ENCODE data around the gene KDF1.

Gene KDF1, protein sequence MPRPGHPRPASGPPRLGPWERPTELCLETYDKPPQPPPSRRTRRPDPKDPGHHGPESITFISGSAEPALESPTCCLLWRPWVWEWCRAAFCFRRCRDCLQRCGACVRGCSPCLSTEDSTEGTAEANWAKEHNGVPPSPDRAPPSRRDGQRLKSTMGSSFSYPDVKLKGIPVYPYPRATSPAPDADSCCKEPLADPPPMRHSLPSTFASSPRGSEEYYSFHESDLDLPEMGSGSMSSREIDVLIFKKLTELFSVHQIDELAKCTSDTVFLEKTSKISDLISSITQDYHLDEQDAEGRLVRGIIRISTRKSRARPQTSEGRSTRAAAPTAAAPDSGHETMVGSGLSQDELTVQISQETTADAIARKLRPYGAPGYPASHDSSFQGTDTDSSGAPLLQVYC

DNA sequence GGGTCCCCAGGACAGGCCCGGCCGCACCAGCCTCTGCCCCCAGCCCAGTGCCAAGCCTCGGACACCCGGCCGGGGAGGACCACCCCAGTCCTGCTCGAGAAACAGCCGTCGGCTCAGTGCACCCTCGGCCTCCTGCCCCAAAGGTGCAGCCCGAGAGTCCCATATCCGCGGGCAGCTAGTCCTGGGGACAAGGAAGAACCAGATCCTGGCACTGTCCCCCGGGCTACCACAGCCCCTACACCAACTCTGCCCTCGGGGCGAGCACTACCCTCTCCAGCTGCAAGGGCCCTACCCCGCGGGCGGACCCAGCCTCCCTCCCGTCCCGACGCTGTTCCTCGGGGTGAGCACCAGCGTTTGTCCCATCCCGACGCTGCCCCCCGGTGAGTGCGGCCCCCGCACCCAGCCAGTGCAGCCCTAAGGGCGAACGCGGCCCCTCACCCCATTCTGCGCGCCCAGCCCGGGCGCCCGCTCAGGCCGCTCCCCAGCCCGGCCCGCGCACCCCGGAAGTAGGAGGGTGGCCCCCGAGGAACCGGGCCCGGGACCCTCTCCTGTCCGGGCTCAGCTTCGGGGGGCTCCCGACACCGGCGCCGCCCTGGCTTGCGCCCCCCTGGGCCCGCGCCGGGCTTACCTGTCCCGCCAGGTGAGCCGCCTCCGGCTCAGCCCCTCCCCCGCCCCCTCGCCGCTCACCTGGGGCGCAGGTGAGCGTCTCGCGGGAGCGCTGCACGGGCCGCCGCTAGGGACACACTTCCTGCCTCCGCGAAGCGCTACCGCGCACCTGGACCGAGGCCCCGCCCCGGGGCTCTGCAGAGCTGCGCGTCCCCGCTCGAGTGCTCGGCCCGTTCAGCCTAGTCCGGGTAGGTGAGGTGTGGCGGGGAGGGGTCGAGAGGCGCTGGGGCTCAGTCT, at the start of gene KDF1:
TSS of gene KDF1 (minus strand) at position 747 of the 903 bp plus-strand sequence. CDS start 8,088 bp downstream, outside the sequence.
- no peak for DNase-seq

- no peak for DNase-seq
Measured at GRCh38 chr1:27009601-27010197, 49.4 kb upstream of the KDF1 start.

GRCh38 chr1:27007909-27008582, 47.8 kb upstream of the KDF1 start:
- no peak for DNase-seq

GRCh38 chr1:27006683-27007082, 46.4 kb upstream of the KDF1 start:
- DNase-seq = no peak

- no peak for DNase-seq
Measured at GRCh38 chr1:27005648-27006496, 45.6 kb upstream of the KDF1 start.

DNA sequence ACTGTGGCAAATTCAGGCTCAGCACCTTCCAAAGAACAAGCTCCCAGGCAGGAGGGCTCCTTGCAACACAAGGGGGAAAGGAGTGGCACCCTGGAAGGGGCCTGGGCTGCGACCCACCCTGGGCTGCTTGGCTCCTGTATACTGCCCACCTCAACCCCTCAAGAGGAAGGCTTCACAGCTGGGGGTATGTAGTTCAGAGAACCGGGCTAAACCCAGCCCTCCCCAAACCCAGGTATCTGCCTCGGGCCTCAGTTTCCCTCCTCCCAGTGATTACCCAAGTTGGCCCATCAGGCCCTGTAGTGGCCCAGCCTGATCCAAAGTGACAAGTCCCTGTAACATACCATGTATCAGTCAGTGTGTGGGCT, 44.9 kb upstream of the KDF1 start:
- no peak for DNase-seq

GRCh38 chr1:27004471-27005165, 44.4 kb upstream of the KDF1 start:
- no peak for DNase-seq

GRCh38 chr1:27003745-27004470, 43.6 kb upstream of the KDF1 start:
- no peak for DNase-seq

DNA sequence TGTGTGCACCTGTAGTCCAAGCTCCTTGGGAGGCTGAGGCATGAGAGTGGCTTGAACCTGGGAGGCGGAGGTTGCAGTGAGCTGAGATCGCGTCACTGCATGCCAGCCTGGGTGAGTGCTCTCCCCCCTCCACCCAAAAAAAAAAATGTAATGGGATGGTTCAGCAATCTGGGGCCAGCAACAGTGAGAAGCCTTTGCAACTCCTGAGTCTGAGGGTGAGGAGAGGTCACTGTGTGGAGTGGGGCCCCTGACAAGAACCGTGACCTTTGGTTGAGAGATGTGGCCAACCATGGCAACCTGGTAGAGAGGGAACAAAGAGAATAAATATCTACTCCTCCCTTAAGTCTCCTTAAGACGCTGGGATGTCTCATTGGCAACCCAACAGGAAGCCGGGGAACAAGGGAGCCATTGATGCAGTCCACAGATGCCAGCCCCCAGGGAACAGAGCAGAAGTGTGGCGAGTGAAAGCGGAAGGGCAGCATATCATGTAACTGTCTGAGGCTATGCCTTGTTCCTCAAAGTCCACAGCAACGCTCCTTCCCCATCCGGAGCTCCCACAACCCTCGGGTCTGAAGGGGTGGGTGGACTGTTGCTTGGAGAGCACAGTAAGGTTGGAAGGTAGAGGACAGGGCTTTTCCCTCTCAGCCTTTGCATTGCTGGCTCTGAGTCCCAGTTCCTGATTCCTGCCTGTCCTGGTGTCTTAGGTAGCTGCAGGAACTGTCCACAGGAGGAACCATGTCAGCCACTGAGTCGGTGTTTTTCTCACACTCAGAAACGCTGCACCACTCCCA, 41.5 kb upstream of the KDF1 start:
- peak; percentile 43 for DNase-seq

DNA sequence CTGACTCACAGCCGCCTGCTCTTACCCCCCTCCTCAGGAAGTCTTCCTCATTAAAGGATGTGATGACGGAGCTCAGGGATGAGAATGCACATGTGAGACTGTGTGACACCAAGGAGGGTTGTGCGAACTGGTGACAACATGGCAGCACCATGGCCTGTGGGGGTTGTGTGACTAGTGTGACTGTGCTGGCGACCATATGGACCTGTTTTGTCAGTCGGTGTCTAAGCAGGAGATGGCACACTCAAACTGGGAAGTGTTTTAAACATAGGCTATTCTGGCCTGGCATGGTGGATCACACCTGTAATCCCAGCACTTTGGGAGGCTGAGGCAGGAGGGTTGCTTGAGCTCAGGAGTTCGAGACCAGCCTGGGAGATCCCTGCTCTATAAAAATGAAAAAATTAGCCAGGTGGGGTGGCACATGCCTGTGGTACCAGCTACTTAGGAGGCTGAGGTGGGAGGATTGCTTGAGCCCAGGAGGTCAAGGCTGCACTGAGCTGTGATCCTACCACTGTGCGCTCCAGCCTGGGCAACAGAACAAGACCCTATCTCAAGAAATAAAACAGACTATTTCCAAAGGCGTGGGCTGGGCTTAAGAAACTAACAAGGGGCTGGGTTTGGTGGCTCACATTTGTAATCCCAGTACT, 40.7 kb upstream of the KDF1 start:
- no peak for DNase-seq

- no peak for DNase-seq
Measured at GRCh38 chr1:27000090-27000816, 40.0 kb upstream of the KDF1 start.

DNA sequence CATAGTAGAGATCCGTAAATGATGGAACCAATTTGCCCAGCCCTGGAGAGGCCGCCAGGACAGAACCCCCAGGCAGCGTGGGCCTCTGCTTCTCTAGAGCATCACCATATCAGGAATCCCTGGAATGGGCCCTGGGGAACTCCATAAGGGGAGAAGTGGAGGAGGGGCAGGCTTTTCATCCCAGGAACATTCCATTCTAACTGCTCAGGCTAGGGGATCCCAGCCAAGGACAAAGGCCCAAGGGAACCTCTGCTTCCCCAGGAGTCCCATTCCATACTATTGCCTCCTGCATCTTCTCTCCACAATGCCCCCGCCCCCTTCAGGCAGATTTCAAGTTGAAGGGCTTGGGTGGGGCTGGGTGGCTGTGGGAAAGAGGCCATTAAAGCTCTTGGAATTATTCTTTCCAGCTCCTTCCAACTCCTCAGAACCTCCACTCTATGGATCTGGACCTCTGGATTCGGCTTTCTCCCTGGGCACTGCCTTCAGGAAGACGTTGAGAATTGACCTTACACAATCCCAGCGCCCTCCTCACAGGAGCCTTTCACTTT, 39.2 kb upstream of the KDF1 start:
- no peak for DNase-seq

DNA sequence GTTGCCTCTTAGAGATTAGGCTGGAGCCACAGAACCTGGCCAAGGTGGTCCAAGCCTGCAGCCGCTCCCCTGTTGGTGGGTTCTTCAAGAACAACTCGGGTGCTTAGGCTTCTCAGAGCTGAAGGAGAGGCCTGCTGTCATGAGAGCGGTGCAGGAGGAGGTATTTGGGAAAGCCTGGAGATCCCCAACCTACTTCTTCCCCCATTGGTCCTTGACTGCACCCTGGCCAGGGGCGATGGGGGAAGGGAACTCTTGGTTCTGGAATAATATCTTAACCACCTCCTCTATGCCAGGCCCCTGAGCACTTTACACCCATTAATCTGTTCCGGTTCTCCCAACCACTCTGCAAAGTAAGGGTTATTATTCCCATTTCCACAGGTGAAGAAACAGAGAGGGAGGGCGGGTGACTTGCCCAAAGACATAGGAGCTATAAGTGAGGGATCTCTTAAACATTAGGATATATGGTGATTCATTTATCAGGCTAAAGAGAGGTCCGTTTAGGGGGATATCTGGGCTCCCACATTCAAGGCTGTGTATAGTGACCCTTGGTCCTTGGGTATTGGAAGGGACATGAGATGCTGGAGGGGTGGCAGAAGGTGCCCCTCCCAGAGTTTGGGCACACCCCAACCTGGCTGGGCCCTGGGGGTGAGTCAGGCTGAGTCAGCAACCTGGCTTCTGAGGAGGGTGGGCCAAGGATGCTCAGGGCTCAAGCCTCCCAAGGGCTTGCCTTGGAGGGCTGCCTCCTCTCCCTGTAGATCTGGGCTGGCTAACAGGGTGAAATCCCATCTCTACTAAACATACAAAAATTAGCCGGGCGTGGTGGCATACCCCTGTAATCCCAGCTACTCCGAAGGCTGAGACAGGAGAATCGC, 38.4 kb upstream of the KDF1 start:
- no peak for DNase-seq

- no peak for DNase-seq
Measured at GRCh38 chr1:26996665-26997064, 36.4 kb upstream of the KDF1 start.

- DNase-seq = no peak
Measured at GRCh38 chr1:26996024-26996423, 35.8 kb upstream of the KDF1 start.

DNA sequence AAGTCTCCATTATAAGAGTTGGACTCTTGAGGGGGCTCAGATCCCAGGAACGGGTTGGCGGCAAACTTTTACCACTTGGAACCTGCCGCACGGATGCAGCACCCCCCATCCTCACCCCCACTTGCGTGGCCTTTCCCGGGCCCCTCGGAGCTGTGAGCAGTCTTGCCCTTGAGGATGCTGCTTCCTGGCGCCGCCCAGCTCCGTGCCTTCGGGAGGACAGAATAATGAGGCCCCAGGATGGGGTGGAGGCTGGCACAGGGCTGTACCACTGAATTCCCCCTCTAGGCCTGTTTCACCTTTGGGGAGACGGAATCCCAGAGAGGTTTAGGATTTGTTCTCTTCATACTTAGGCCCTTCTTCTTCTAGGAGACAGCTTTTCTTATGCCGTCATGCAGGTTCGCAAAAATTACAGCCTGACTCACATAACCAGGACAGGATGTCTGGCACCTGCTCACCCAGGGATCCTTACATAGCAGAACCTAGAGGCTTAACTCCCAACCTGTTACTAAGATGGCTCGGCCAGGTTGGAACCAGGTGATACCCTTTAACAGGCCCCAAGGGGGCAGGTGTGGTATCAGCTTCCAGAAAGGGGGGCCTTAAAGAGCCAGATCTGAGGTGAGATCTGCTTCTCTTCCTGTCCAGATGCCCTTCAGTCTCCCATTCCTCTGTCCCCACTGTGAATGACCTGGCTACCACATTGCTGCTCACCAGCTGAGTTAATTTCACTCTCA, 34.7 kb upstream of the KDF1 start:
- no peak for DNase-seq

All from KG1 (cell line).